Bronchial epithelial cell (primary cell): ENCODE results near the gene FBXO24. TPM values are rescaled to one million over a fixed set of nuclear protein-coding genes. Genes with fewer than 3 reads are reported as not detected.

ENCODE experiments used
- DNase-seq: peaks from one replicate; pipeline ENCODE4 v3.0.0-alpha.2; 2010; ENCODE audit warnings: low read depth
- FAIRE-seq: peaks from 2 replicates; lab custom pipeline; 2011; peaks lifted over from hg19 to GRCh38; lab: Jason Lieb, UNC
- H3K27me3 ChIP-seq: 2 replicates; pipeline ENCODE4 v1.5.1; 2011; ENCODE audit warnings: low read length; ENCODE audit not compliant: control insufficient read depth, insufficient read depth
- H3K36me3 ChIP-seq: 2 replicates; pipeline ENCODE4 v1.5.1; 2011; ENCODE audit warnings: low read length; ENCODE audit not compliant: control insufficient read depth, insufficient read depth
- H3K4me3 ChIP-seq: 2 replicates; pipeline ENCODE4 v1.5.1; 2011; ENCODE audit warnings: mild to moderate bottlenecking, low read depth, low read length, control low read depth
- total RNA-seq: library from RNA; depleted of rRNA; stranded (reverse); fragments of >200 nt; gene quantifications from 2 replicates; pipeline ENCODE4 v1.2.1, GENCODE V29; 2014
- TF ChIP-seq, protein P1 (sequence below): IDR thresholded peaks from 2 replicates; pipeline ENCODE4 v1.5.1; 2011; ENCODE audit warnings: mild to moderate bottlenecking, moderate library complexity, low read length, control low read depth, inconsistent platforms; ENCODE audit not compliant: insufficient read depth, severe bottlenecking

FBXO24 gene
- total RNA-seq, 1 donor from 2014 or later: 0.53 TPM

DNA sequence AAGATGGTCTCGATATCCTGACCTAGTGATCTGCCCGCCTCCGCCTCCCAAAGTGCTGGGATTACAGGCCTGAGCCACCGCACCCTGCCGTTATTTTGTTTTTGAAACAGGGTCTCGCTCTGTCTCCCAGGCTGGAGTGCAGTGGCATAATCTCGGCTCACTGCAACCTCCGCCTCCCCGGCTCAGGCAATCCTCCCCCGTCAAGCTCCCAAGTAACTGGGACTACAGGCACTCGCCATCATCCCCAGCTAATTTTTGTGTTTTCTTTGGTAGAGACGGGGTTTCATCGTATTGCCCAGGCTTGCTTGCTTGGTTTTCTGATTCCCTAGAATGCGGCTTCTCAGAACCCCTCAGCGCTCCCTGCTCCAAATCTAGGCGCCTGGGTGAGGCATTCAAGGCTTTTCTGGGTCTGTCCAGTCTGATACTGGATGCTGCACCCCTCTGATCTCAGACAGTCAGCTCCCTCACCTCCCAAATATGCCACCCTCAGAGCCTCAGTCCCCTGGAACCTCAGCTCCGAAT lies 53.9 kb downstream of the FBXO24 start:
- Histone ChIP-seq H3K36me3 (no peaks in the 10 kb centered on the region), H3K4me3 (no peak overlapping the region), H3K27me3 (no peaks in the 10 kb centered on the region)
- FAIRE-seq (no peak), DNase-seq (no peak)
- TF ChIP-seq, protein P1, sequence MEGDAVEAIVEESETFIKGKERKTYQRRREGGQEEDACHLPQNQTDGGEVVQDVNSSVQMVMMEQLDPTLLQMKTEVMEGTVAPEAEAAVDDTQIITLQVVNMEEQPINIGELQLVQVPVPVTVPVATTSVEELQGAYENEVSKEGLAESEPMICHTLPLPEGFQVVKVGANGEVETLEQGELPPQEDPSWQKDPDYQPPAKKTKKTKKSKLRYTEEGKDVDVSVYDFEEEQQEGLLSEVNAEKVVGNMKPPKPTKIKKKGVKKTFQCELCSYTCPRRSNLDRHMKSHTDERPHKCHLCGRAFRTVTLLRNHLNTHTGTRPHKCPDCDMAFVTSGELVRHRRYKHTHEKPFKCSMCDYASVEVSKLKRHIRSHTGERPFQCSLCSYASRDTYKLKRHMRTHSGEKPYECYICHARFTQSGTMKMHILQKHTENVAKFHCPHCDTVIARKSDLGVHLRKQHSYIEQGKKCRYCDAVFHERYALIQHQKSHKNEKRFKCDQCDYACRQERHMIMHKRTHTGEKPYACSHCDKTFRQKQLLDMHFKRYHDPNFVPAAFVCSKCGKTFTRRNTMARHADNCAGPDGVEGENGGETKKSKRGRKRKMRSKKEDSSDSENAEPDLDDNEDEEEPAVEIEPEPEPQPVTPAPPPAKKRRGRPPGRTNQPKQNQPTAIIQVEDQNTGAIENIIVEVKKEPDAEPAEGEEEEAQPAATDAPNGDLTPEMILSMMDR: no peak

GRCh38 chr7:100640517-100641440 lies 54.7 kb downstream of the FBXO24 start:
- no peaks in the 10 kb centered on the region for H3K36me3 ChIP-seq
- no peaks in the 10 kb centered on the region for H3K27me3 ChIP-seq
- TF ChIP-seq, protein P1: no peak
- H3K4me3 ChIP-seq: no peak overlapping the region
- no peak for DNase-seq
- FAIRE-seq: no peak

- no peak for FAIRE-seq
- TF ChIP-seq, protein P1: no peak
These were observed 55.3 kb downstream of the FBXO24 start, which contains the start of gene TFR2 for GRCh38 chr7:100641463-100641859. TFR2 (minus strand) TSS chr7:100641552; CDS start chr7:100641509, 43 bp downstream.

DNA sequence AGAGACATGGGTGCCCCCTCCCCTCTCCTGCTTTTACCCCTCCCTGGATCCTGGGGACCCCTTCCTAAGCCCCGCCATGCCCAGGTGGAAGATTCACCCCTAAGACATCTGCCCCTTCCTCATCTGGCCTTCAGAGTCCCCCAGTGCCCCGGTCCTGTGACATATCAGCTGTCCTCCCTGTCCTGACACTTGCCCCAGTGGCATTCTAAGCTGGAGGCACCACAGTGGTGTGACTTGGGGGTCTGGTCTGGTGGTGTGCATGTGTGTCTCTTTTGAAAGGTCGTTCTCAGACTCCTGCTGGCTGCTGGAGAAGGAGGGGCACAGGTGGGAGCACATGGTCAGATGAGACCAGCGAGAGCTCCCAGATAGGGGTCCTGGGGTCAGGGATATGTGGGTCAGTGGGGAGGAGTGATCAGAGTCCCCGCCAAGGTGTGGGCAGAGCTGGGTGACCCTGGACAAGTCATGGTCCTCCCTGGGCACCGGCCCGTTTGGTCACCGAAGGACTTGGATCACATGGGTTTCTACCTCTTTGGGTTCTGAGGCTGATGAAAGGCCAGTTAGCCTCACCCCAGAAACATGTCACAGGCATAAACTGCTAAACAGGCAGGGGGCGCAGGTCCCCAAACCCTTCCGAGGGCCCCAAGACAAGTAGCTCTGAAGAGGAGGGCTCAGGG lies 55.9 kb downstream of the FBXO24 start:
- FAIRE-seq (no peak), DNase-seq (no peak)
- TF ChIP-seq, protein P1: no peak
- H3K27me3 ChIP-seq: no peaks in the 10 kb centered on the region
- H3K4me3 ChIP-seq: no peak overlapping the region
- no peaks in the 10 kb centered on the region for H3K36me3 ChIP-seq

More at GRCh38 chr7:100641463-100641859, 55.3 kb downstream of the FBXO24 start, which contains the start of gene TFR2:
- no peak for DNase-seq
- no peak within 1 kb of the TSS for H3K4me3 ChIP-seq
- no peaks in the 10 kb centered on the region for H3K36me3 ChIP-seq
- no peaks in the 10 kb centered on the region for H3K27me3 ChIP-seq

DNA sequence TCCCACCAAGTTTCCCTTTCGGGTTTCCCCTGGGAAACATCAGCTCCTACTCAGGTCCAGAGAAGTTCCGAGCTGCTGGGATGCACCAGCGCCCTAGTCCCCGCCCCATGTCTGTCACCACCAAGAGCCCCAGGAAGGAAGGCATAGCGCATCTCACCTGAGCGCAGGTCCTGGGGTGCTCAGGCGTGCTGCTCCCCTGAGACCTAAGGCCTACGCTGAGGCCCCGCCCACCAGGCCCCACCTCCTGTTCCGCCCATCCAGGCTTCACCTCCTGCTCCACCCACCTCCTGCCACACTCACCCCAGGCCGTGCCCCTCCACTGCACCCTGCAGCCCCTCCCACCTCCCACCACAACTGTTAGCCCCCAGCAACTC lies 56.4 kb downstream of the FBXO24 start:
- H3K36me3 ChIP-seq: no peaks in the 10 kb centered on the region
- FAIRE-seq: no peak
- no peaks in the 10 kb centered on the region for H3K27me3 ChIP-seq
- no peak overlapping the region for H3K4me3 ChIP-seq
- TF ChIP-seq, protein P1: no peak
- DNase-seq: no peak
